Thymus (tissue), 11 donors: ENCODE measurements around the gene ASIC3. TPM values are rescaled to one million over a fixed set of nuclear protein-coding genes. Genes with fewer than 3 reads are reported as not detected.

ENCODE experiments used
- DNase-seq, 9 donors: peaks; one replicate each; pipeline ENCODE4 v3.0.0-alpha.2; 2013; ENCODE audit warnings: low spot score in 9 of 9, low read depth in 6 of 9, missing footprints in 1 of 9
- H3K27ac ChIP-seq, 2 donors: one replicate each; pipeline ENCODE4 v1.5.1; 2013; ENCODE audit warnings: control low read depth in 1 of 2, low read depth in 1 of 2, low read length in 1 of 2, mild to moderate bottlenecking in 1 of 2, moderate library complexity in 1 of 2
- H3K27me3 ChIP-seq, 2 donors: one replicate each; pipeline ENCODE4 v1.5.1; 2013; ENCODE audit warnings: low read length in 1 of 2; ENCODE audit not compliant: control insufficient read depth in 2 of 2, insufficient read depth in 1 of 2
- H3K36me3 ChIP-seq, 2 donors: one replicate each; pipeline ENCODE4 v1.5.1; 2013; ENCODE audit warnings: low read length in 1 of 2, mild to moderate bottlenecking in 1 of 2, moderate library complexity in 1 of 2; ENCODE audit not compliant: control insufficient read depth in 2 of 2, insufficient read depth in 2 of 2
- H3K4me1 ChIP-seq, 2 donors: one replicate each; pipeline ENCODE4 v1.5.1; 2013; ENCODE audit warnings: low read length in 2 of 2; ENCODE audit not compliant: control insufficient read depth in 2 of 2, insufficient read depth in 2 of 2
- H3K4me3 ChIP-seq, 2 donors: one replicate each; pipeline ENCODE4 v1.5.1; 2013; ENCODE audit warnings: low read length in 2 of 2, control low read depth in 1 of 2, mild to moderate bottlenecking in 1 of 2
- H3K9me3 ChIP-seq, 2 donors: one replicate each; pipeline ENCODE4 v1.5.1; 2013; ENCODE audit warnings: low read length in 1 of 2, mild to moderate bottlenecking in 1 of 2; ENCODE audit not compliant: control insufficient read depth in 2 of 2, insufficient read depth in 1 of 2
- WGBS: extraction: QIAGEN DNeasy Blood & Tissue Kit; methylation state at CpG from one replicate; pipeline ENCODE4 v1.1.7; 2013; 5-methylcytosine and 5-hydroxymethylcytosine counted together
- polyA plus RNA-seq: library from polyadenylated mRNA; stranded (reverse); fragments of 200-250 nt; gene quantifications from one replicate; pipeline ENCODE4 v1.2.3, GENCODE V29; 2013
- total RNA-seq: library from RNA; stranded (reverse); fragments of 120-200 nt; gene quantifications from one replicate; pipeline ENCODE4 v1.2.4, GENCODE V29; 2013
- donor health status: healthy.

ASIC3 gene
- total and polyA plus RNA-seq, 2 donors, result 0.14 to 10.6 TPM

- no peak overlapping the region for H3K27ac ChIP-seq
- H3K36me3 ChIP-seq, result peaks cover 34 to 49% of the 10 kb centered on the region in 2 donors
Measured at GRCh38 chr7:151062399-151063211, 14.3 kb downstream of the ASIC3 start.

GRCh38 chr7:151063212-151063561, 14.9 kb downstream of the ASIC3 start:
- Histone ChIP-seq H3K36me3 (peaks cover 40 to 55% of the 10 kb centered on the region in 2 donors), H3K27me3 (no peaks in the 10 kb centered on the region), H3K4me3 (no peak overlapping the region), H3K4me1 (peaks cover 16 to 26% of the 10 kb centered on the region in 2 donors), H3K9me3 (no peaks in the 10 kb centered on the region), H3K27ac (no peak overlapping the region)
- WGBS, result 94% methylated on average over 11 of the region's 11 CpGs
- no peak for DNase-seq

More at GRCh38 chr7:151062399-151063211, 14.3 kb downstream of the ASIC3 start:
- Histone ChIP-seq H3K4me3 (no peak overlapping the region), H3K27me3 (no peaks in the 10 kb centered on the region), H3K9me3 (no peaks in the 10 kb centered on the region), H3K4me1 (peaks cover 16 to 27% of the 10 kb centered on the region in 2 donors)
- no peak for DNase-seq
- WGBS, result 93% methylated on average over 43 of the region's 43 CpGs

- 98% methylated on average over 18 of the region's 18 CpGs for WGBS
Measured at GRCh38 chr7:151064454-151064853, 16.1 kb downstream of the ASIC3 start.

DNA sequence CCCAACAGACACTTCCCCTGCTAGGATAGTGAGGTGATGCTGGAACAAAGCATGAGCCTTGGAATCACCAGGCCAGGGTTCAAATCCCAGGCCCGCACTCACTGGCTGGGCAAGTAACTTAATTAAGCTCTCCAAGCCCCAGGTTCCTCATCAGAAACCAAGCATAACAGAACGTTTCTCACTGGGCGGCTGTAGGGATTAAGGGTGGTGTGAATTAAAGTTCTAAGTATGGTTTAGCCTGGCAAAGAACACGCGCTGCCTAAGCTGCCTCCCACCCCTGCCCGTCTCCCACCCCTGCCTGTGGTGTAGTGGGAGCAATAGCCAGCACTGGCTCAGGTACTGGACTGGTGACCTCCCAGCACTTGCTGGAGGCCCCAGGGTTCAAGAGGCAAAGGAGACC, 16.7 kb downstream of the ASIC3 start:
- Histone ChIP-seq H3K27ac (no peak overlapping the region), H3K4me3 (no peak overlapping the region), H3K27me3 (no peaks in the 10 kb centered on the region), H3K36me3 (peaks cover 54 to 68% of the 10 kb centered on the region in 2 donors), H3K4me1 (peaks cover 10 to 14% of the 10 kb centered on the region in 2 donors), H3K9me3 (no peaks in the 10 kb centered on the region)
- no peak for DNase-seq
- WGBS, result 99% methylated on average over 6 of the region's 6 CpGs

More at GRCh38 chr7:151064454-151064853, 16.1 kb downstream of the ASIC3 start:
- DNase-seq, result no peak
- Histone ChIP-seq H3K9me3 (no peaks in the 10 kb centered on the region), H3K27me3 (no peaks in the 10 kb centered on the region), H3K36me3 (peaks cover 48 to 63% of the 10 kb centered on the region in 2 donors), H3K27ac (no peak overlapping the region), H3K4me3 (no peak overlapping the region), H3K4me1 (peaks cover 10 to 16% of the 10 kb centered on the region in 2 donors)

GRCh38 chr7:151065516-151065915, 17.2 kb downstream of the ASIC3 start:
- H3K36me3 ChIP-seq, result peaks cover 59 to 74% of the 10 kb centered on the region in 2 donors
- H3K27ac ChIP-seq, result no peak overlapping the region
- 90% methylated on average over 14 of the region's 14 CpGs for WGBS
- H3K4me3 ChIP-seq, result no peak overlapping the region
- H3K27me3 ChIP-seq, result no peaks in the 10 kb centered on the region
- no peaks in the 10 kb centered on the region for H3K9me3 ChIP-seq
- DNase-seq, result no peak
- peaks cover 5 to 8% of the 10 kb centered on the region in 2 donors for H3K4me1 ChIP-seq

- H3K36me3 ChIP-seq, result peaks cover 68 to 83% of the 10 kb centered on the region in 2 donors
- no peak for DNase-seq
- no peak overlapping the region for H3K4me3 ChIP-seq
- no peaks in the 10 kb centered on the region for H3K4me1 ChIP-seq
- H3K9me3 ChIP-seq, result no peaks in the 10 kb centered on the region
- H3K27ac ChIP-seq, result no peak overlapping the region
- WGBS, result 97% methylated on average over 39 of the region's 39 CpGs
- H3K27me3 ChIP-seq, result no peaks in the 10 kb centered on the region
Measured at GRCh38 chr7:151066273-151066974, 18.1 kb downstream of the ASIC3 start.

DNA sequence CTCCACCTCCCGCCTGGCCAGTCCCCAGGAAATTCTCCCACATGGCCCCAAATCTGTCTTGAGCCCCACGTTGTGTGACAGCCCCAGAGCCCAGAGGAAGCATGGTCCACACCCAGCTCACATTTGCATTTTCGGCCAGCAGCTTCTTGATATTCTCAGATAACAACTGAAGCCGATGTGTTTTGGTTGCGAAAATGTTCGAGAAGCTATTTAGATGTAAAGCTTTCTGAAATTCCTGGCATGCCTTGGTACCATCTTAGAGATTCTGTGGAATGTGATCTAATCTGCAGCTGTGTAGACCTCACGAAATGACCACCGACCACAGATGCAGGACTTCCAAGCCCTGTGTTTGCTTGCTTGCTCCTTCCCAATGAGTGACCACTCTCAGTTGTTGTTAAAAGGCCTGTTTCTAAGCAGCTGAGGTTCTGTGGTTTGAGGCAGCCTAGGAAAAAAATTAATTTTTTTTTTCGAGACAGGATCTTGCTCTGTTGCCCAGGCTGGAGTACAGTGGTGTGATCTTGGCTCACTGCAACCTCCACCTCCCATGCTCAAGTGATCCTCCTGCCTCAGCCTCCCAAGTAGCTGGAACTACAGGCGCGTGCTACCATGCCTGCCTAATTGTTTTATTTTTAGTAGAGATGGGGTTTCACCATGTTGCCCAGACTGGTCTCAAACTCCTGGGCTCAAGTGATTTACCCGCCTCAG, 19.9 kb downstream of the ASIC3 start:
- Histone ChIP-seq H3K4me1 (no peaks in the 10 kb centered on the region), H3K36me3 (peaks cover 79 to 90% of the 10 kb centered on the region in 2 donors), H3K9me3 (no peaks in the 10 kb centered on the region), H3K27ac (no peak overlapping the region), H3K4me3 (no peak overlapping the region), H3K27me3 (no peaks in the 10 kb centered on the region)
- no peak for DNase-seq
- WGBS, result 97% methylated on average over 12 of the region's 12 CpGs

DNA sequence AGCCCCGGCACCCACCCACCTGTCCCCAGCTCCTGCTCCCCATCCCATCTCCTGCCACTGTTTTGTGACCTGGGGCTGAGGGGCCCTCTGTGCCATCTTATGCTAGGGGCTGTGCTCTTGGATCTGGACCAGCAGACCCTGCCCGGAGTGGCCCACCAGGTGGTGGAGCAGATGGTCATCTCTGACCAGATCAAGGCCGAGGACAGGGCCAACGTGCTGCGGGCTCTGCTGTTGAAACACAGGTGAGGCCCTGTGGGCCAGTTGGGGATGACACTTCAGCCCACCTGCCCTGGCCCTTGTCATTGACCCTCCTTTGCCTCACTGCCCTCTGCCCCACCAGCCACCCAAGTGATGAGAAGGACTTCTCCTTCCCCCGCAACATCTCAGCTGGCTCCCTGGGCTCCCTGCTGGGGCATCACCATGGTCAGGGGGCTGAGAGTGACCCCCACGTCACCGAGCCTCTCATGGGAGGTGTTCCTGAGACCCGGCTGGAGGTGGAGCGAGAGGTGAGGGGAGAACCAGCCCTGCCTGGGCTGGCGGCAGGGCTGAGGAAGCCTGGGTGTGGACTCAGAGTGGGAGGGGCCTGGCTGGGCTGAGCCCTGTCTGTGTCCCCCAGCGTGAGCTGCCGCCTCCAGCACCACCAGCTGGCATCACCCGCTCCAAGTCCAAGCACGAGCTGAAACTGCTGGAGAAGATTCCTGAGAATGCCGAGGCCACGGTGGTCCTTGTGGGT, 21.7 kb downstream of the ASIC3 start:
- no peak for DNase-seq

More for the DNA sequence above, 21.7 kb downstream of the ASIC3 start:
- Histone ChIP-seq H3K4me1 (no peaks in the 10 kb centered on the region), H3K36me3 (peaks cover 85 to 94% of the 10 kb centered on the region in 2 donors), H3K4me3 (no peak overlapping the region), H3K27me3 (no peaks in the 10 kb centered on the region), H3K27ac (no peak overlapping the region), H3K9me3 (no peaks in the 10 kb centered on the region)
- WGBS, result 98% methylated on average over 17 of the region's 17 CpGs
